HG02840 (cell line): ENCODE data around the gene RNF19B.

ENCODE experiments used
- ATAC-seq: cut with Tn5 transposase; IDR thresholded peaks from one replicate; pipeline ENCODE4 v1.9.1; 2021; ENCODE audit warnings: mild to moderate bottlenecking, moderate library complexity, moderate number of reproducible peaks; ENCODE audit not compliant: unreplicated experiment, low FRiP score

RNF19B gene

DNA sequence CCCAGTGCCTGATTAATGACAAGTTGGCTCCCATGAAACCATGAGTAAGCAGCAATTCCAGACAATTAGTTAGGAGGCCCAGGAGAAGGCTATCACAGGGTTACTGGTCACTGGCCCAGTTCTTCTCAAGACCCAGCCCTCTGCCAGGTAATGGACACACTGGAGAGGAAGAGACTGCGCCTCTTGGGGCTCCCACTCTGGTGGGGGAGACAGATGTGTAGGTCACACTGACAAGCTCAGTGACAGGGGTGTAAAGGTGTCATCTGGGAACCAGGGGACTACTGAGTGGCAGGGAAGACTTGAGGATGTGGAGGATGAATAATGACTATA lies 73.4 kb downstream of the RNF19B start:
- ATAC-seq, result no peak

DNA sequence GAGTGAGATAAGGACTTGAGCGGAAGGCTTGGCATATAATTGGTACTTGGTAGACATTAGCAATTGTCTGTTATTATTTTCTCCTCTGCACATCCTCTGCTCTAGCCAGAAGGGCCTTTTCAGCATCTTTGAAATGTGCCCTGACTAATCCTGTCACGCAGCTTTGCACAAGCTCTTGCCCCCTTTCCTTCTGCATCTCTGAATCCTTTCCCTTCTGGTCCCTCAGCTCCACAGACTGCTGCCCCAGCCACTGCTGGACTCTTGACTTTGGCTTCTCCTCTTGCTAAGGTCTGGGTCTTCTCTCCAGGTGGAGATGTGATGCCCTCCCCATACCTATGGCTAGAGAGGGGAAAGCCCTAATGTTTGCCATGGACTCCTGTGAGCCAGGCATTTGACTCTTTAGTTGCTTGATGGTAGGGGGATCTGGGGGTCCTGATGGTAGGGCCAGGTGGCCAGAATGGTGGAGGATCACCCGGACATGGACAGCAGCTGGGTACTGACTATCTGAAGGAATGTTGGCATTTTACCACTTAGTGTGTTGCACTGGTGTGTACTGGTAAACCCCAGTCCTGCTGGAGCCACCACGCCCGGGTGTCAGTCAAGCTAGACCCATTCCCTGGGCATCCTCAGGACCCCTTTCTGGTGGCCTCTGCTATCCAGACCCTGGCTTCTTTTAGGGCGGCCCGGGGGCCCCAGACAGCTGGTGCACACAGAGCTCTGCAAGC lies 73.9 kb downstream of the RNF19B start:
- no peak for ATAC-seq

DNA sequence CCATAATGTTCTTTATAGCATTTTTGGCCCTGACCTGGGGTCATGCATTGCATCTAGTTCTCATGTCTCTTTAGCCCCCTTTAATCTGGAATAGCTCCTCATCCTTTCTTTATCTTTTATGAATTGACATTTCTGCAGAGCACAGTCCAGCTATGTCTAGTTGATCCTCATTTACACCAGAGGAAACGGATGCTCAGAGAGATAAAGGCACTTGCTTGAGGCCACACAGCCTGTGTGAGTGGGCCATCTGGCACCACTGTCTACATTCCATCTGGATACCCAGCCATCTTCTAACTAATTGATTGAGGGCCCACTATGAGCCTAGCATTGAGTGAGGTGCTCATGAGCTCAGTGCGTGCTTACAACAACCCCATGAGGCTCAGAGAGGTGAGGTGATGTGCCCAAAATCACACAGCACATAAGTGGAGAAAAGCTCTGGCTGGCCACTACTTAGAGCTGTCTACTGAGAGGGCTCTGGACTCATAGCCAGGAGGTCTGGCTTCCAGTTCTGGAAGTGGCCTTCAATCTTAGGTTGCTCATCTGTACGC lies 74.8 kb downstream of the RNF19B start:
- no peak for ATAC-seq

DNA sequence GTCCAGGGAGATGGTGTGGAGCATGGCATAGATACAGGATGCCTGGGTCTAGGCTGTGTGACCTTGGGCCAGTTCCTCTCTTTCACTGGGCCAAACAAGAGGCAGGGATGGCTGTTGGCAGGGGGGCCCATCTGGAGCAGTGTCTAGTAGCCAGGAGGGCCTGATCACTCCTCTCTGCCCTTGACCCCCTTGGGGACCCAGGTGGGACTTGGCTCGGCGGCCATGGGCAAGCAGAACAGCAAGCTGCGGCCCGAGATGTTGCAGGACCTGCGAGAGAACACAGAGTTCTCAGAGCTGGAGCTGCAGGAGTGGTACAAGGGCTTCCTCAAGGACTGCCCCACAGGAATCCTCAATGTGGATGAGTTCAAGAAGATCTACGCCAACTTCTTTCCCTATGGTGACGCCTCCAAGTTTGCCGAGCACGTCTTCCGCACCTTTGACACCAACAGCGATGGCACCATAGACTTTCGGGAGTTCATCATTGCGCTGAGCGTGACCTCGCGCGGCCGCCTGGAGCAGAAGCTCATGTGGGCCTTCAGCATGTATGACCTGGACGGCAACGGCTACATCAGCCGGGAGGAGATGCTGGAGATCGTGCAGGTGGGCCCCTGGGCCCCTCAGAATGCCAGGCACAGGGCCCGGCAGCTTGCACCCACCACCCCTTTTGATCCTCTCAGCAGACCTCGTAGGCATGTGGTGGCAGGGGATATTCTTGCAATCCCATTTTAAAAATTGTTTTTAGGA lies 75.8 kb downstream of the RNF19B start:
- ATAC-seq, result no peak

DNA sequence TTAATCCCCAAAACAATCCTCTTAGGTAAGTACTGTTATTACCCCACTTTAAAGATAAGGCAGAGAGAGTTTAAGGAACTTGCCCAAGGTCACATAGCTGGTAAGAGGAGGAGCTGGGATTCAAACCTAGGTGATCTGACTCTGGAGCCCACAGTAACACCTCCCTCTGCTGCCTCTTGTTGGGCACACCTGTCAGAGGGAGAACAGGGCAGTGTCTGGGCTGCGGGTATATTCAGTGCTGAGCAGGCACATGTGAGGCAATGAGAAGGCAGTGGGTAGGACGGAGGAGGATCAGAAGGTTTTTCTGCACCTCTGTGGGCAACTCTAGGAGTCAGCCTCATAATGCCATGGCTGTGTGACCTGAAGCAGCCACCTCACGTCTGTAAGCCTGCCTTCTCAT lies 76.5 kb downstream of the RNF19B start:
- ATAC-seq, result no peak

DNA sequence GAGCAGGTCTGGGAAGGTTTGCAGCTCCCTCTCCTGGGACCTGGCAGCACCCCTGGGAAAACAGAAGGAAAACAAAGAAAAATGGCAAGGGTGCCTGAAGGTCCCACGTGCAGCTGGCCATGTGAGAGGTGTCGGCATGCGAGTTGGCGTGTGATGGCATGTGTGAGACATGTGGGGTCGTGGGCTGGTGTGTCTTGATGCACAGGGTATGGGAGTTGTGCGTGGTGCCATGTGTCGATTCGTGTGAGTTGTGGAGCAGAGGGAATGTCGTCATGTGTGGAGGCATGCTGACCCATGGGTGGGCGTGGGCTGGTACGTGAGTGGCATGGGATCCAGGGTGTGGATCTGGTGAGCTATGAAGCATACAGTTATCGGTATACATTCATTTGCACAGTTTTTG lies 77.0 kb downstream of the RNF19B start:
- no peak for ATAC-seq

DNA sequence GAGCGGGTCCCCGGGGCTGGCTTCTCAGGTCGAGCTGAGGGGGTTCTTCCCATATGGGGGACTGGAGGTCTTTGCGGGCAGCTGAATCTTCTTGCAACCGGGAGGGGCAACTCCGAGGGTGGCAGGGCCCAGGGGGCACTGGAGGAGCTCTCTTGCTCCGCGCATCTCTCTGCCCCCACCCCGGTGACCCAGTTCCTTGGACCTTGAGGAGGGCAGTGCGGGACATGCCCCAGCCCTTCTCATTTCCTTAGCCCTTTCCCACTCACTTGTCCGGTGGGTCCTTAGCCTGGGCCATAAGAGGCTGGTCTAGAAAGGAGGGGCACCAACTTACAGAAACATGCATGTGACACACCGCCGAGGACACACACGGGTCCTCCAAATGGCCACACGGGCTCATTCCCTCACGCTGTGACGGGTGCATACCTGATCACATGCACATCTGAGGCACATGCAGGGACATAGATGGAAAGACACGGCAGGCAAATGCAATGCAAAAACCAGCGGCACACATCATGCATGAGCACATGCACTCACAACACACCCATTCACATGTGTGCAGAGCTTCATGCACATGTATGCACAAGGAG lies 77.7 kb downstream of the RNF19B start:
- ATAC-seq, result no peak
